Measurements from ENCODE around the gene PPFIA1.
"Not testable (repeated sequence)": the region's sequence is repeated elsewhere in the genome, so short reads cannot be mapped to it uniquely, and the experiment has no call there.

Gene PPFIA1

GRCh38 chr11:70387564-70387963, 117.1 kb downstream of the PPFIA1 start:
- DNase-seq (ENCODE audit: low read depth in 2 of 2) = no peak

GRCh38 chr11:70389201-70389600, 118.7 kb downstream of the PPFIA1 start:
- DNase-seq (ENCODE audit: low read depth in 2 of 2) = no peak

- not testable (repeated sequence) for DNase-seq (ENCODE audit: low read depth in 2 of 2)
These were observed 120.4 kb downstream of the PPFIA1 start for GRCh38 chr11:70390882-70391281.

GRCh38 chr11:70394211-70394950, 123.9 kb downstream of the PPFIA1 start:
- no peak for DNase-seq (ENCODE audit: low read depth in 2 of 2)

DNA sequence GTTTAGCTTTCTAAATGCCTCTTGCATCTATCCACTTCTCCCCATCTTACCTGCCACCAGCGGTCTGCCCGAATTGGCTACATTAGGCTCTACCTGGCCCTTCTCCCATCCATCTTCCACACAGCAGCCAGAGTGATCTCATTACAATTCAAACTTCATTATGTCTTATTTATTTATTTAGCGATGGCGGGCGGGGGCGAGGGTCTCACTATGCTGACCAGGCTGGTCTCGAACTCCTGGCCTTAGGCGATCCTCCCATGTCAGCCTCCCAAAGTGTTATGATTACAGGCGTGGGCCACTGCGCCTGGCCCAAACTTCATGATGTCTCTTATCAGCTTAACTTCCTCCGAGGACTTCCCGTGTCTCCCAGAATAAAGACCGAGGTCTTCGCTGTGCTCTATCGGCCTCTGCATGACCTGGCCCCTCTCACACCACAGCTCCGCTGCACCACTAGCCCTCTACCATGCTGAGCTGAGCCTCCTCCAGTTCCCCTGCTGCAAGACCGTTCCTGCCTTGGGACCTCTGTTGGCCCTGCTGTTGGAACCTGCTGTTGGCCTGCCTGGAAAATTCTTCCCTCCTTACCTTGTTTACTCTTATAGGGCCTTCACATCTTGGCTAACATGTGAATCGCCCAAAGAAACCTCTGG, 127.0 kb downstream of the PPFIA1 start:
- no peak for DNase-seq (ENCODE audit: low read depth in 2 of 2)

DNA sequence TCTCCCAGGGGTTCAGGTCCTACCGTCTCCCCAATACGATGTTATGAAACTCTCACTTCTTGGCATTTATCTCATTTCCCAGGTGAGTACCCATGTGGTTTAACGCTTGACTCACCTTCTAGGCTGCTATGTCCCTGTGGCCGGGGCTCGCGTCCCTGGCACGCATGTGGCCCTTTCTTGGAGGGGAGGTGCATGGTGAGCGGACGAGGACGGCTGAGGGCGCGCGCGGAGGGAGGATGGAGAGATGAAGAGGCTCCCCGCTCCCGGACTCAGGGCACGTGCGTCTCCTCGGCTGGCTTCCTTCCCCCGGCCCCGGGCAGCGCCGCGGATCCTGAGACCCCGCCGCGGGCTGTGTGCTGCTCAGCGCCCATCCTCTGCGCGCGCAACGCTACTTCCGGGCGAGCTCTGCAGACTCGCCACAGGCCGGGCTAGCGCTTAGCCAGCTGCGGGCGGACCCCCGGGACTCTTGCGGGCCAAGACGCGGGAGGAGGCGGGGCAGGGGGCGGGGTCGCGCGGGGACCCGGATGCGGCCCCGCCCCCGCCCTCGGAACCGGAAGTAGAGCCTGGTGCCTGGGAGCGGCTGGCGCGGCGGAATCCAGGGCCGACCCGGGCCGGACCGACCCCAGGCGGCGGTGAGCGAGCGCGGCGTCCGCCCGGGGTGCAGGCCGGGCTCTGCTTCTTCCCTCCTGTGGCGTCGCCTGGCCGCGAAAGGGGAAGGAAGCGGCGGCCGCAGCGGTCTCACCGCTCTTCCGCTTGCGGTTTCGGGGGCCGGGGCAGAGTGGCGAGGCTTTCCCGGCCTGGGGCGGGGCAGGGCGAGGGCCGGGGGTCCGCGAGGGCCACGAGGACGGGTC, 127.7 kb downstream of the PPFIA1 start, which contains the start of gene CTTN:
CTTN (plus strand) TSS at position 547 of the 851 bp plus-strand sequence. CDS start 8,769 bp downstream, outside the sequence.
- DNase-seq (ENCODE audit: low read depth in 2 of 2) = peak; percentile 49 to 55

GRCh38 chr11:70398834-70399680, 128.6 kb downstream of the PPFIA1 start:
- DNase-seq (ENCODE audit: low read depth in 2 of 2) = no peak

GRCh38 chr11:70399681-70400112, 129.2 kb downstream of the PPFIA1 start:
- no peak for DNase-seq (ENCODE audit: low read depth in 2 of 2)

DNA sequence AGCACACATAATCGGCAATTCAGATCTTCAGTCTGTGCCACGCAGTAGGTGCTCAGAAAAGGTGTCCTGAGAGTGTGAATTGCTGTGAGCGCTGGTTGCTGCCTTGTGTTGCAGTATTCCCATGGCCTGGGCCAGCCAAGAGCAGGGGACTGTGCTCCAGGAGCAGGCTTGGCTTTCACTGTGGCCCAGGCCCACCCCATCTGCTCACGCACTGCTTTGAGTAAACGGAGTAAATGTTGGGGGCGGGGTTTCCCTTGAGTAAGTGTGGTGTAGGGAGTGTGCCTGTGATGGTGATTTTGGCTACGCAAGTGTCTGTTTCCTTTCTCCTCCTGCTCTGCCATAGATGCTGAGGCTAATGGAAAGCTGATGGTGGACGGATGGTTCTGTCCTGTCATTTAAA, 130.2 kb downstream of the PPFIA1 start:
- DNase-seq (ENCODE audit: low read depth in 2 of 2) = no peak

DNA sequence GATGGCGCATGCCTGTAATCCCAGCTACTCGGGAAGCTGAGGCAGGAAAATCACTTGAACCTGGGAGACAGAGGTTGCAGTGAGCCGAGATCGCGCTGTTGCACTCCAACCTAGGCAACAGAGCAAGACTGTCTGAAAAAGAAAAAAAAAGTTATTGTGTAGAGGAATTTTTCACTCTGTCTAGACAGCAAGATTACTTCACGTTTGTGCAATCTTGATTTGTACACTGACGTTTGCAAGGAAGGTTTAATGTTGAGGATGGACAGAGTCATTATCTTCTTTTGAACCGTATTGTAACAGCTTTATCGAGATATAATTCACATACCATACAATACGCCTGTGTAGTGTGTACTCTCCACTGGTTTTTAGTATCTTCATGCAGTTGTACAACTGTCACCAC, 131.5 kb downstream of the PPFIA1 start:
- no peak for DNase-seq (ENCODE audit: low read depth in 2 of 2)

- DNase-seq (ENCODE audit: low read depth in 2 of 2) = no peak
These were observed 132.2 kb downstream of the PPFIA1 start for GRCh38 chr11:70402685-70403084.

- no peak for DNase-seq (ENCODE audit: low read depth in 2 of 2)
These were observed 133.8 kb downstream of the PPFIA1 start for GRCh38 chr11:70404244-70404643.

- DNase-seq (ENCODE audit: low read depth in 2 of 2) = no peak
These were observed 135.3 kb downstream of the PPFIA1 start for GRCh38 chr11:70405679-70406395.

DNA sequence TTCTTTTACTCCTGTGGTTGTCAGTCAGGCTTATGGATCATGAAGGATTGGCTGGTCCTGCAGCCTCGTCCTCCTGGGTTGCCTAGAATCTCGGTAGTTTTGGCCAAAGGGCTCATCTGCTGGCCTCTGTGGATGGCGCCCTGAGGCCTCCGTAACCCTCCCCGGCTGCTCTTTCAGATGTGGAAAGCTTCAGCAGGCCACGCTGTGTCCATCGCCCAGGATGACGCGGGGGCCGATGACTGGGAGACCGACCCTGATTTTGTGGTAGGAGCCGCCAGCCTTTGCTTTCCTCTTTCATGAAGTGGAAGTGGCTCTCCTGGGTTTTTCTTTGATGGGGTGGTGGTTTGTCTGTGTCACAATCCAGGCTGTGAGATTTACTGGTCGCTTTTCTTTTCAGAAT, 136.6 kb downstream of the PPFIA1 start:
- DNase-seq (ENCODE audit: low read depth in 2 of 2) = no peak

- no peak for DNase-seq (ENCODE audit: low read depth in 2 of 2)
These were observed 137.3 kb downstream of the PPFIA1 start for GRCh38 chr11:70407814-70408213.

GRCh38 chr11:70408326-70408725, 137.8 kb downstream of the PPFIA1 start:
- DNase-seq (ENCODE audit: low read depth in 2 of 2) = not testable (repeated sequence)

DNA sequence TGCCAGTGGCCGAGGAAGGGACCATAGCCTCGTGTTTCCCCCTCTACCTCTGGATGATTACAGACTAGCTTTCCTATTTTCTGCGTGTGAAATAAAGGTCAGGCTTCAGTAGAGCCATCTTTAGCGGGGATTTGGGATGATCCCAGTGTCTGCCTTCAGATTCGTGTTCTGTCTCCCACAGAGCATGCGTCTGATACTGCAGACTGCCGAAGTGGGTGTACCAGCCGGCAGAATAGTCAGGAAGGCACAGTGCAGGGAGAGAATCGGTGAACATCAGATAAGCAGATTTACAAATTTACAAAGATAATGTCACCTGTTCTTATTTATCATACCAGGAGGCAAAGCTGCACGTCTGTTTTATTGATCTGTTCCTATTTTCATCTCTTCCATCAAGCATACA, 138.9 kb downstream of the PPFIA1 start:
- DNase-seq (ENCODE audit: low read depth in 2 of 2) = no peak

DNA sequence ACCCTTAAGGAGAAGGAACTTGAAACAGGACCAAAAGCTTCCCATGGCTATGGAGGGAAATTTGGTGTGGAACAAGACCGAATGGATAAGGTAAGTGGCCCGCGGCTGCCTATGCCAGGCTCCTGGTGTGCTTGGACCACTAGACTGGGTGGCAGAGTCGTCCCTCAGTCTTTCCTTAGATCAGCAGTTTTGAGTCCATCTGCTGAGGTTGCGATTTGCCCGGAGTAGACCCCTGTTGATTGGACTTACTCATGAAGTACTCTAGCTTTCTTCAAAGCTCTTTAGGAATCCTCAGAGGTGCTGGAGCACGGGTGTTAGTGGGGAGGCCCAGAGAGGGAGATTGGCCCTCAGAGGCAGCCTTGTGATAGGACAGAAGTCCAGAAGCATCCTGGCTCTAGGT, 139.4 kb downstream of the PPFIA1 start:
- DNase-seq (ENCODE audit: low read depth in 2 of 2) = no peak

DNA sequence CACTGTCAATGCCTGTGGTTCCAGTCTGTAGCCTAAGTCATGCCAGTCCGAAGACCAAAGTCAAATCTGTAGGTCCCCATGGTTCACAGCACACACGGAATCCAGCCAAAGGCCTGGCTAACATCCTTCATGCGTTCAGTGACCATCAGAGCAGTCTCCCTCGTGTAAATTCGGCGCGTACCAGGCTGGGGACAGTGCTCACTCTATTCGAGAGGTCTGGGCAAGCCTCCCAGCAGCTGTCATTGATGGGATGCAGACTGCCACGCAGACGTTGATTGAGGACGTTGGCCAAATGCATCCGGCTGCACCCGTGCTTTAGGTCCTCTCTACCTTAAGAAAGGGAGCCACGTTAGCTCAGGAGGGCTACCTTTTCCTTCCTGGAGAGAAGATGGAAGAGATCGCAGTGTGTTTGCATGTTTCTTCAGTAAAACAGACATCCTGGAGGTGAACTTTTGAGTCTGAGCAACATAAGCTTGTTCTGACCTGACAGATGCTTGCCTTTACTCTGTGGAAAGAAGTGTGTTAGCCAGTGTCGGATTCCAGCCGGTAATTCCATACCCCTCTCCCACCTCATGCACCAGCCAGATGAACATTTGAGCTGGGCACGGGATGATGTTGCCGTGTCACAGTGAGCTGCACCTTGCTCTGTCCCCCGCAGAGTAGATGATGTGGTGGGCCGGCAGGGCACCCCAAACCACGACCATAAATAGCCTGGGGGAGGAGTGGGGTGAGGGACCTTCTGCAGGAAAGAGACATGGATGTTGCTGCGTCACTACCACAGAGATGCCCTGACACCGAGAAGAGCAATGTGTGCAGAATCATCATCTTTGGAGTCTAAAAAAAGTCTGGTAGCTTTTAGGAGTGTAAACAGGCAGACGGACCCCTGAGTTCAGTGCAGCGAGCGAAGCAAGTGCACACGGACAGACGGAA, 140.1 kb downstream of the PPFIA1 start:
- no peak for DNase-seq (ENCODE audit: low read depth in 2 of 2)

Measured in stimulated activated CD8-positive, alpha-beta memory T cell treated with anti-CD3 and anti-CD28 coated beads, Interleukin-15, amount 100 ng/mL, for 48 hours (primary cell).